Measurements from ENCODE around the gene SCMH1.

DNA sequence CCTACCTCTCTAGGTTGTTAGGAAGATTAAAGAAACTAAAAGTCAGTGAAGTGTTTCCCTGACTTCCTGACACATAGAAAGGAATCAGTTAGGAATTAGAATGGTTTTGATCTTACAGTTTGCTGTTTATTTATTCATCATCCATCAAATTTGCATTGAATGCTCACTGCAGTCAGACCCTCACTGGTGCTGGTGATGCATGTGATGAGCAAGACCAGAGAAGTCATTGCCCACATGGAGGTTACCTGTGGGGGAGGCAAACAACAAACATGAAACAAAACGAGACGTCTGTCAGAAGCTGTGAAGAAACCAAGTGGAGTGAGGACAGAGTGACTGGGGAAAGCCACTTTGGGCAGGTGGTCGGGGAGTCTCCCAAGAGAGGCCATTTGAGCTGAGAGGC is 256.2 kb downstream of the SCMH1 start:
- TF ChIP-seq EP300 (IDR thresholded peaks at IDR 0.05; ENCODE audit: borderline replicate concordance) = no peak
- no peak for TF ChIP-seq TEAD4 (IDR thresholded peaks at IDR 0.05)
